Adipocyte (in vitro differentiated cells): ENCODE results near the gene RAB21.

ENCODE experiments used
- DNase-seq: peaks from one replicate; pipeline ENCODE4 v3.0.0-alpha.2; 2015; ENCODE audit warnings: low read depth
- H3K27me3 ChIP-seq: replicated peaks from 2 replicates; pipeline ENCODE4 v1.7.0; 2013; ENCODE audit warnings: mild to moderate bottlenecking, low read length, moderate library complexity; ENCODE audit not compliant: control insufficient read depth, insufficient read depth
- H3K36me3 ChIP-seq: 2 replicates; pipeline ENCODE4 v1.7.0; 2013; ENCODE audit warnings: low read length, mild to moderate bottlenecking, moderate library complexity; ENCODE audit not compliant: control insufficient read depth, insufficient read depth, severe bottlenecking
- H3K4me1 ChIP-seq: 2 replicates; pipeline ENCODE4 v1.7.0; 2013; ENCODE audit warnings: mild to moderate bottlenecking, low read length, moderate library complexity; ENCODE audit not compliant: control insufficient read depth, insufficient read depth
- H3K4me3 ChIP-seq: 2 replicates; pipeline ENCODE4 v1.7.0; 2013; ENCODE audit warnings: mild to moderate bottlenecking, low read length, moderate library complexity
- H3K9ac ChIP-seq: 2 replicates; pipeline ENCODE4 v1.7.0; 2013; ENCODE audit warnings: mild to moderate bottlenecking, low read length, moderate library complexity
- H3K9me3 ChIP-seq: 2 replicates; pipeline ENCODE4 v1.7.0; 2013; ENCODE audit warnings: mild to moderate bottlenecking, low read length, moderate library complexity; ENCODE audit not compliant: control insufficient read depth

Gene RAB21

GRCh38 chr12:71849109-71849851 is 94.6 kb downstream of the RAB21 start:
- peaks cover 3% of the 10 kb centered on the region for H3K36me3 ChIP-seq
- DNase-seq = no peak
- no peaks in the 10 kb centered on the region for H3K27me3 ChIP-seq
- no peak overlapping the region for H3K4me3 ChIP-seq
- H3K4me1 ChIP-seq = peaks cover 35% of the 10 kb centered on the region
- no peaks in the 10 kb centered on the region for H3K9me3 ChIP-seq
- H3K9ac ChIP-seq = no peak overlapping the region
